Progenitor cell of endocrine pancreas (in vitro differentiated cells): Measurements from ENCODE around the gene IL1RAP. TPM values are rescaled to one million over a fixed set of nuclear protein-coding genes. Genes with fewer than 3 reads are reported as not detected.

Source experiments
- DNase-seq: peaks from one replicate; pipeline ENCODE4 v3.0.0; 2021; ENCODE audit warnings: low spot score; ENCODE audit not compliant: unreplicated experiment
- H3K27ac Mint-ChIP-seq: 2 replicates; pipeline ENCODE4 v1.8.0; 2021; ENCODE audit warnings: mild to moderate bottlenecking, moderate library complexity, mixed read lengths
- H3K27me3 Mint-ChIP-seq: 2 replicates; pipeline ENCODE4 v1.8.0; 2021; ENCODE audit warnings: mixed read lengths
- H3K36me3 Mint-ChIP-seq: 2 replicates; pipeline ENCODE4 v1.8.0; 2022; ENCODE audit warnings: mixed read lengths; ENCODE audit not compliant: insufficient read depth
- H3K4me1 Mint-ChIP-seq: 2 replicates; pipeline ENCODE4 v1.8.0; 2021; ENCODE audit warnings: low read depth, mixed read lengths
- H3K4me3 Mint-ChIP-seq: 2 replicates; pipeline ENCODE4 v1.8.0; 2021; ENCODE audit warnings: low read depth, mild to moderate bottlenecking, moderate library complexity, mixed read lengths
- H3K9me3 Mint-ChIP-seq: 2 replicates; pipeline ENCODE4 v1.8.0; 2021; ENCODE audit warnings: low read depth, mixed read lengths
- CTCF ChIP-seq: fragments of 200-600 bp; sonication (generic); IDR thresholded peaks from one replicate; pipeline ENCODE4 v1.5.0; 2021; ENCODE audit warnings: antibody characterized with exemption, mild to moderate bottlenecking; ENCODE audit not compliant: unreplicated experiment
- total RNA-seq: library from RNA; stranded (reverse); gene quantifications from 2 replicates; pipeline ENCODE4 v1.2.1, GENCODE V29; 2021

IL1RAP gene
- total RNA-seq, 1 donor from 2014 or later: 20.0 TPM

GRCh38 chr3:190621927-190622326 lies 108.0 kb downstream of the IL1RAP start:
- H3K4me1 Mint-ChIP-seq: peaks cover 38% of the 10 kb centered on the region
- peaks cover 12% of the 10 kb centered on the region for H3K36me3 Mint-ChIP-seq
- no peak for TF ChIP-seq CTCF
- H3K27ac Mint-ChIP-seq: no peak overlapping the region
- no peak overlapping the region for H3K4me3 Mint-ChIP-seq
- no peak for DNase-seq
- H3K27me3 Mint-ChIP-seq: no peaks in the 10 kb centered on the region
- H3K9me3 Mint-ChIP-seq: no peaks in the 10 kb centered on the region

GRCh38 chr3:190624282-190624681 lies 110.4 kb downstream of the IL1RAP start:
- Mint-ChIP-seq H3K9me3 (no peaks in the 10 kb centered on the region), H3K4me3 (no peak overlapping the region), H3K36me3 (peaks cover 17% of the 10 kb centered on the region), H3K27me3 (no peaks in the 10 kb centered on the region), H3K27ac (no peak overlapping the region), H3K4me1 (peaks cover 17% of the 10 kb centered on the region)
- no peak for TF ChIP-seq CTCF
- DNase-seq: no peak

GRCh38 chr3:190626951-190627620 lies 113.2 kb downstream of the IL1RAP start:
- no peak for DNase-seq
- no peaks in the 10 kb centered on the region for H3K9me3 Mint-ChIP-seq
- no peaks in the 10 kb centered on the region for H3K27me3 Mint-ChIP-seq
- peaks cover 5% of the 10 kb centered on the region for H3K4me1 Mint-ChIP-seq
- no peak for TF ChIP-seq CTCF
- no peak overlapping the region for H3K4me3 Mint-ChIP-seq
- H3K36me3 Mint-ChIP-seq: peaks cover 20% of the 10 kb centered on the region
- no peak overlapping the region for H3K27ac Mint-ChIP-seq

- Mint-ChIP-seq H3K27me3 (no peaks in the 10 kb centered on the region), H3K36me3 (peaks cover 15% of the 10 kb centered on the region)
- no peak for TF ChIP-seq CTCF
Observed at GRCh38 chr3:190629088-190629487, 115.2 kb downstream of the IL1RAP start.

GRCh38 chr3:190631295-190631694 lies 117.4 kb downstream of the IL1RAP start:
- no peak for TF ChIP-seq CTCF
- Mint-ChIP-seq H3K27me3 (no peaks in the 10 kb centered on the region), H3K9me3 (no peaks in the 10 kb centered on the region), H3K27ac (no peak overlapping the region), H3K4me1 (peaks cover 5% of the 10 kb centered on the region), H3K36me3 (peaks cover 13% of the 10 kb centered on the region), H3K4me3 (no peak overlapping the region)
- no peak for DNase-seq

More at GRCh38 chr3:190629088-190629487, 115.2 kb downstream of the IL1RAP start:
- Mint-ChIP-seq H3K9me3 (no peaks in the 10 kb centered on the region), H3K4me1 (peaks cover 7% of the 10 kb centered on the region), H3K27ac (no peak overlapping the region), H3K4me3 (no peak overlapping the region)
- no peak for DNase-seq
